Mesenchymal stem cell (in vitro differentiated cells and primary cell): Measurements from ENCODE around the gene TMEM59.

Source experiments
- DNase-seq: peaks from one replicate; pipeline ENCODE4 v3.0.0-alpha.2; 2013
- H2AFZ ChIP-seq: one replicate; pipeline ENCODE4 v1.6.1; 2013; ENCODE audit warnings: low read depth, mild to moderate bottlenecking, control low read depth, inconsistent platforms, low read length, moderate library complexity
- H2AK5ac ChIP-seq: 2 replicates; pipeline ENCODE4 v1.6.1; 2013; ENCODE audit warnings: low read length, moderate library complexity, mild to moderate bottlenecking, inconsistent platforms; ENCODE audit not compliant: severe bottlenecking
- H2BK120ac ChIP-seq: one replicate; pipeline ENCODE4 v1.6.1; 2013; ENCODE audit warnings: low read depth, mild to moderate bottlenecking, inconsistent platforms, low read length, moderate library complexity
- H2BK12ac ChIP-seq, 2 experiments: one replicate each; pipeline ENCODE4 v1.6.1; 2013; ENCODE audit warnings: inconsistent platforms in 2 of 2, low read length in 2 of 2, mild to moderate bottlenecking in 2 of 2, moderate library complexity in 2 of 2, control low read depth in 1 of 2
- H2BK15ac ChIP-seq: one replicate; pipeline ENCODE4 v1.6.1; 2013; ENCODE audit warnings: mild to moderate bottlenecking, low read depth, inconsistent platforms; ENCODE audit not compliant: poor library complexity, severe bottlenecking
- H2BK5ac ChIP-seq: 2 replicates; pipeline ENCODE4 v1.6.1; 2013; ENCODE audit warnings: low read depth, mild to moderate bottlenecking, low read length, control low read depth, inconsistent platforms; ENCODE audit not compliant: poor library complexity, severe bottlenecking
- H3K14ac ChIP-seq, 2 experiments: one replicate each; pipeline ENCODE4 v1.6.1; 2013; ENCODE audit warnings: inconsistent platforms in 2 of 2, low read length in 2 of 2, control low read depth in 1 of 2, mild to moderate bottlenecking in 1 of 2, moderate library complexity in 1 of 2
- H3K18ac ChIP-seq, 2 experiments: one replicate each; pipeline ENCODE4 v1.6.1; 2013; ENCODE audit warnings: inconsistent platforms in 2 of 2, low read length in 2 of 2, control low read depth in 1 of 2, low read depth in 1 of 2, mild to moderate bottlenecking in 1 of 2
- H3K23ac ChIP-seq, 2 experiments: one replicate each; pipeline ENCODE4 v1.6.1; 2013; ENCODE audit warnings: inconsistent platforms in 2 of 2, low read length in 2 of 2, mild to moderate bottlenecking in 2 of 2, moderate library complexity in 2 of 2, control low read depth in 1 of 2
- H3K27ac ChIP-seq: 2 replicates; pipeline ENCODE4 v1.5.1; 2013; ENCODE audit warnings: mild to moderate bottlenecking, moderate library complexity, low read length, control low read depth, inconsistent platforms; ENCODE audit not compliant: poor library complexity, severe bottlenecking
- H3K27me3 ChIP-seq, 2 experiments: 2 replicates each; pipeline versions ENCODE4 v1.6.1 to v1.7.0; 2013; ENCODE audit warnings: low read length in 2 of 2, mild to moderate bottlenecking in 2 of 2, moderate library complexity in 2 of 2, control low read depth in 1 of 2, inconsistent platforms in 1 of 2; ENCODE audit not compliant: control insufficient read depth in 1 of 2, insufficient read depth in 1 of 2
- H3K36me3 ChIP-seq, 2 experiments: 2 replicates each; pipeline versions ENCODE4 v1.6.1 to v1.7.0; 2013; ENCODE audit warnings: low read length in 2 of 2, control low read depth in 1 of 2, inconsistent platforms in 1 of 2, low read depth in 1 of 2, mild to moderate bottlenecking in 1 of 2; ENCODE audit not compliant: insufficient read depth in 2 of 2, control insufficient read depth in 1 of 2
- H3K4ac ChIP-seq, 2 experiments: one replicate each; pipeline ENCODE4 v1.6.1; 2013; ENCODE audit warnings: inconsistent platforms in 2 of 2, low read length in 2 of 2, mild to moderate bottlenecking in 2 of 2, moderate library complexity in 2 of 2, control low read depth in 1 of 2, low read depth in 1 of 2
- H3K4me1 ChIP-seq: 2 replicates; pipeline ENCODE4 v1.6.1; 2013; ENCODE audit warnings: low read depth, low read length, control low read depth; ENCODE audit not compliant: control insufficient read depth, insufficient read depth
- H3K4me2 ChIP-seq: 2 replicates; pipeline ENCODE4 v1.6.1; 2013; ENCODE audit warnings: low read length, mild to moderate bottlenecking, inconsistent platforms; ENCODE audit not compliant: poor library complexity, severe bottlenecking
- H3K4me3 ChIP-seq, 2 experiments: 2 replicates each; pipeline versions ENCODE4 v1.5.1 to v1.7.0; 2013; ENCODE audit warnings: low read length in 2 of 2, mild to moderate bottlenecking in 2 of 2, control low read depth in 1 of 2, low read depth in 1 of 2; ENCODE audit not compliant: insufficient read depth in 1 of 2
- H3K79me1 ChIP-seq: replicated peaks from 2 replicates; pipeline ENCODE4 v1.6.1; 2013; ENCODE audit warnings: mild to moderate bottlenecking, control low read depth, low read length, inconsistent platforms; ENCODE audit not compliant: poor library complexity, severe bottlenecking
- H3K9ac ChIP-seq: 2 replicates; pipeline ENCODE4 v1.7.0; 2013; ENCODE audit warnings: mild to moderate bottlenecking, low read length, moderate library complexity
- H3K9me3 ChIP-seq: 2 replicates; pipeline ENCODE4 v1.7.0; 2013; ENCODE audit warnings: mild to moderate bottlenecking, low read length; ENCODE audit not compliant: control insufficient read depth
- H4K8ac ChIP-seq: one replicate; pipeline ENCODE4 v1.6.1; 2013; ENCODE audit warnings: inconsistent platforms, mild to moderate bottlenecking, low read length, moderate library complexity
- H4K91ac ChIP-seq: one replicate; pipeline ENCODE4 v1.6.1; 2013; ENCODE audit warnings: mild to moderate bottlenecking, low read length, inconsistent platforms
- WGBS: methylation state at CpG from one replicate; pipeline ENCODE4 v1.1.7; 2013; ENCODE audit warnings: mixed read lengths; 5-methylcytosine and 5-hydroxymethylcytosine counted together

TMEM59 gene

GRCh38 chr1:54091666-54092065, 38.7 kb upstream of the TMEM59 start:
- H3K14ac ChIP-seq = no peak overlapping the region
- H4K8ac ChIP-seq = no peak overlapping the region
- no peaks in the 10 kb centered on the region for H3K79me1 ChIP-seq
- H3K4ac ChIP-seq = no peak overlapping the region
- no peak overlapping the region for H4K91ac ChIP-seq
- no peak overlapping the region for H2BK120ac ChIP-seq
- H3K9me3 ChIP-seq = no peaks in the 10 kb centered on the region
- H2AFZ ChIP-seq = no peak overlapping the region
- no peak overlapping the region for H3K9ac ChIP-seq
- no peak overlapping the region for H3K18ac ChIP-seq
- H2BK5ac ChIP-seq = no peak overlapping the region
- H2BK12ac ChIP-seq = no peak overlapping the region
- no peaks in the 10 kb centered on the region for H3K4me1 ChIP-seq
- H2AK5ac ChIP-seq = no peak overlapping the region
- H3K4me2 ChIP-seq = no peak overlapping the region
- H3K27ac ChIP-seq = no peak overlapping the region
- no peak overlapping the region for H3K4me3 ChIP-seq
- H3K23ac ChIP-seq = no peak overlapping the region
- no peaks in the 10 kb centered on the region for H3K27me3 ChIP-seq
- WGBS = 100% methylated on average over 2 of the region's 3 CpGs
- DNase-seq = no peak
- no peak overlapping the region for H2BK15ac ChIP-seq
- H3K36me3 ChIP-seq = peaks cover 5 to 17% of the 10 kb centered on the region in 2 experiments

- no peak overlapping the region for H3K4me2 ChIP-seq
- no peak overlapping the region for H2BK15ac ChIP-seq
- H3K4ac ChIP-seq = no peak overlapping the region
- no peak overlapping the region for H2BK12ac ChIP-seq
- H2AK5ac ChIP-seq = no peak overlapping the region
- no peaks in the 10 kb centered on the region for H3K9me3 ChIP-seq
- no peak overlapping the region for H3K4me3 ChIP-seq
- 77% methylated on average over 3 of the region's 5 CpGs for WGBS
- no peak overlapping the region for H4K91ac ChIP-seq
- H3K9ac ChIP-seq = no peak overlapping the region
- no peaks in the 10 kb centered on the region for H3K79me1 ChIP-seq
- H3K14ac ChIP-seq = no peak overlapping the region
- no peaks in the 10 kb centered on the region for H3K27me3 ChIP-seq
- no peaks in the 10 kb centered on the region for H3K4me1 ChIP-seq
- no peak overlapping the region for H3K27ac ChIP-seq
- no peak overlapping the region for H3K23ac ChIP-seq
- H3K36me3 ChIP-seq = peaks cover 0 to 12% of the 10 kb centered on the region in 2 experiments
- no peak overlapping the region for H4K8ac ChIP-seq
- H2BK120ac ChIP-seq = no peak overlapping the region
- DNase-seq = no peak
- H2BK5ac ChIP-seq = no peak overlapping the region
- H3K18ac ChIP-seq = no peak overlapping the region
- H2AFZ ChIP-seq = no peak overlapping the region
These were observed 35.4 kb upstream of the TMEM59 start for GRCh38 chr1:54088385-54088784.

GRCh38 chr1:54086754-54087153, 33.8 kb upstream of the TMEM59 start:
- Histone ChIP-seq H3K9ac (no peak overlapping the region), H2BK15ac (no peak overlapping the region), H4K91ac (no peak overlapping the region), H3K79me1 (no peaks in the 10 kb centered on the region), H2BK120ac (no peak overlapping the region), H3K4me1 (no peaks in the 10 kb centered on the region), H3K18ac (no peak overlapping the region), H2AFZ (no peak overlapping the region), H3K27me3 (no peaks in the 10 kb centered on the region), H2AK5ac (no peak overlapping the region), H3K4me2 (no peak overlapping the region), H3K27ac (no peak overlapping the region), H3K9me3 (no peaks in the 10 kb centered on the region), H3K23ac (no peak overlapping the region), H2BK12ac (no peak overlapping the region), H3K4me3 (no peak overlapping the region), H2BK5ac (no peak overlapping the region), H3K14ac (no peak overlapping the region), H3K36me3 (peaks cover 0 to 12% of the 10 kb centered on the region in 2 experiments), H4K8ac (no peak overlapping the region), H3K4ac (no peak overlapping the region)
- no CpG with 5 or more reads among the region's 1 CpG for WGBS
- no peak for DNase-seq

GRCh38 chr1:54084794-54085193, 31.8 kb upstream of the TMEM59 start:
- Histone ChIP-seq H3K36me3 (peaks cover 0 to 10% of the 10 kb centered on the region in 2 experiments), H4K91ac (no peak overlapping the region), H3K23ac (no peak overlapping the region), H3K4me2 (no peak overlapping the region), H4K8ac (no peak overlapping the region), H3K9me3 (no peaks in the 10 kb centered on the region), H3K27ac (no peak overlapping the region), H3K9ac (no peak overlapping the region), H3K27me3 (no peaks in the 10 kb centered on the region), H2BK120ac (no peak overlapping the region), H2BK15ac (no peak overlapping the region), H2BK5ac (no peak overlapping the region), H2BK12ac (no peak overlapping the region), H2AK5ac (no peak overlapping the region), H3K14ac (no peak overlapping the region), H3K79me1 (no peaks in the 10 kb centered on the region), H3K4me1 (peaks cover 7% of the 10 kb centered on the region), H3K4ac (no peak overlapping the region), H2AFZ (no peak overlapping the region), H3K4me3 (no peak overlapping the region), H3K18ac (no peak overlapping the region)
- no peak for DNase-seq
- WGBS = 83% methylated on average over 1 of the region's 2 CpGs
